GM18498 (cell line): Measurements from ENCODE around the gene RTP2.

Experiments used
- ATAC-seq: cut with Tn5 transposase; IDR thresholded peaks from one replicate; pipeline ENCODE4 v1.9.1; 2021; ENCODE audit warnings: mild to moderate bottlenecking, moderate library complexity; ENCODE audit not compliant: unreplicated experiment

Gene RTP2, protein sequence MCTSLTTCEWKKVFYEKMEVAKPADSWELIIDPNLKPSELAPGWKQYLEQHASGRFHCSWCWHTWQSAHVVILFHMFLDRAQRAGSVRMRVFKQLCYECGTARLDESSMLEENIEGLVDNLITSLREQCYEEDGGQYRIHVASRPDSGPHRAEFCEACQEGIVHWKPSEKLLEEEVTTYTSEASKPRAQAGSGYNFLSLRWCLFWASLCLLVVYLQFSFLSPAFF

DNA sequence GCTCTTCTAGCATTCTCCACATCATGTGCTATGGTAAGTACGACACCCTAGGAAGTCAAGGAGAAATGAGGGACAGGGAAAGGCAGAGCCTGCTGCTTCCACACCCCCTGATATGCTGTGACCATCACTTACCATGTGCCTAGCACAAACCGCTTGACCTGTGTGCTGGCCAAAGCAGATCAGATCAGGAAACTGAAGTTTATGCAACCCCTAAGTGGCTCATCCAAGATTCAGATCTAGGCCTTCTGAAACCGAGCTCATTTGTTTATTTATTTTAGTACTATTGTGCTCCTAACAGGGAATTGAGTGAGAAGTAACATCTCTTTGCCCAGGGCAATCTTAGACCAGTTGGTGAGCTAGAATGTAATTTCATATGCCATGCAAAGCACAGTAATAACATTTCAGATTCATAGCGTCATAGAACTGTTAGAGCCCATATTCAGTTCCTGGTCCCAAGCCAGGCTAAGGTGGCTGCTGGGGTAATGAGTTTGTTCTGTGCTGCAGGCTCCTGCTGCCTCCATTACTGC lies at the start of gene RTP2:
Gene RTP2 (minus strand): TSS at position 51 of the 527 bp plus-strand sequence. CDS start 429 bp downstream, outside the sequence.
- no peak for ATAC-seq

- ATAC-seq = no peak
Measured at GRCh38 chr3:187750513-187751123, 48.3 kb upstream of the RTP2 start.

DNA sequence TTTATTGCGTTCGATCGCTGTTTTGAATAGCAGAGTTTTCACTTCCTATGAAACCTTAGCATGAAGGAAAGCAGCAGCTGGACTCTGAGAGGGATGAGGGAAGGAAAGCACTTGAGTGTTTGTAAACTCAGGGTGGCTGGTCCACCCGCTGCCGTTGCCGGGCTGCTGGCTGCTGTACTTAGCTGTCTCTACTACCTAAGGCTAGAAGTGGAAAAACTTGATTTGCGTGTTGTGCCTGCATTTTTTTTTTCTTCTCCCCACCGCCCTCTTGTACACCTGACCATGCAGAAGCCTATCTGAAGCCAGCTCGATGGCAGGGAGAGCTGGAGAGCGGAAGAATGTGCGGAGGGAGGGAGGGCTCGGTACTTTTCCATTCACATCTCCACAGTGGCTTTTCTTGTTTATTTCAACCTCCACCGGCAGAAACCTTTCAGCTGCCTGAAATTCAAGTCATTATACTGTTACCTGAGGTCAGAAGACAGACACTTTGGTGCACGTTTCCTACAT lies 47.7 kb upstream of the RTP2 start:
- ATAC-seq = no peak

GRCh38 chr3:187748050-187748481 lies 45.7 kb upstream of the RTP2 start:
- ATAC-seq = peak; percentile 39

GRCh38 chr3:187747506-187747905 lies 45.1 kb upstream of the RTP2 start:
- ATAC-seq = no peak

DNA sequence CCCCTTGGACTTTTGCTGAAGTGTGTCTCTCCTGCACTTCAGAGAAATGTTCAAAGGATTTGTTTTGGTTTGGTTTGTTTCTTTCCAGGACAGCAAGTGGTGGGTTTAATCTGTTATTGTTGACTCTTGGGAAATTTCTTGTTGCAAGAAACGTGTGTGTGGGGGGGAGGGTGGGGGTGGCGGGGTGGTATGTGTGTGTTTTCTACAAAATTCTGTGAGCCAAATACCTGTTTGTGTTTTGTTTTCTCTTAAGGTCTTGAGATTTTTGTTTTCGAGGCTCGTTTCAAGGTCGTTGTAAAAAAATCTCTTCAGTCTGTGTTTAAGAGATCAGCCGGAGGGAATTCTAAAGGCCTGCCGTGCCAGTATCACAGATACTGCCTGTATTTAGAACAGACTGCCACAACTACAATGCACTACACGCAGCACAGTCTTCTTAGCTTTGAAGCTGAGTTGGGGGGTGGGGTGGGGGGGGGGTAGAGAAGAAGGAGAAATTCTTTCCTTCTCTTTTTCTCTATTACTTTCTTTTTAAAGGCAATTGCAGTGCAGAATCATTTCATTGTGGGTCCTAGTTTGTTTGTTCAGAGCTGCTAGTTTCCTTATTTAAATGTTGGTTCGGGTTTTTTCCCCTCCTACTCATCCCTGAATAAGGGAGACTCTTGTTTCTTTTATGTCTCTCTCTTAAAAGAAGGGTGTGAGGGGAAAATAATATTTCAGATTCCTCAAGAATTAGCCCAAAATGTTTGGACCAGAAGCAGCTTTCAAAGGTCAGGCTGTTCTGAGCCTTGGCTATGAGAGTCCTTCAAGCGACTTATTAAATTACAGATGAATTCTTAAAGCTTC lies 44.3 kb upstream of the RTP2 start:
- no peak for ATAC-seq

- no peak for ATAC-seq
Measured at GRCh38 chr3:187746059-187746441, 43.7 kb upstream of the RTP2 start.

DNA sequence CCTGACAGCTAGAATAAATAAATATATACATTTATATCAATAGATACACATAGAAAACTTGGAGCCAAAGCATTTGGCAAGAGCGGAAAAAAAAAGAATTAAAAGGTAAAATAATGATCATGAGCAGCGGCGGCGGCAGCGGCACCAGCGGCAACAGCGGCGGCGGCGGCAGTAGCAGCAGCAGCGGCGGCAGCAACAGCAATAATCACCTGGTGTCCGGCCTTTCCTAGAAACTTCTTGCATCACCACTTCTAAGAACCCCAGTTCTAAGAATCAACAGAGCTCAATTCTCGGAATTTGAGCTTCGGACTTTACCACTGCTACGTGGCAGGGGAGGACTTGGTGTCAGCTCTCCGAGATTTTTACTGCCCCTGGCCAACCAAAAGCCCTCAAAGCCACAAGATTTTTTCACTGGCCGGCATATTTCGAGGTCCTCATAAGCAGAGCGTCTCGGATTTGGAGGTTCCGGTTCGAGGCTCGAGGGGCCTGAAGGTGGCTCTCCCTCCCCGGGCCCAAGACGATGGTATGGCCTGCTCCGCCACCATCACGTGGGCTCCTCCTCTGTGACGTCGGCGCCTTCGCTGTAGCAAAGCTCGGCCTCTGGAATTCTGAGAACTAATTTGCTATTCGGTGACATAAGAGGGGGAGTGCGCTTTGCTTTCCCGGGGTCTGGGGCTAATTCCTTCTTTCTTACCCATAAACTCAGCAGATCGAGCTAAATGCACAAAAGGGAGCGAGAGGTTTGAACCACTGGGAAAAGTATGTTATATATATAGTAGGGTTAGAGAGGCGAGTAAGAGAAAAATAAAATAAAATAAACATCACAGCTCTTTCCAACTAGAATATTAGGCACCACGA lies 43.1 kb upstream of the RTP2 start, which contains the start of gene BCL6:
Gene BCL6 (minus strand): TSS at position 268 of the 858 bp plus-strand sequence. CDS start 11,775 bp downstream, outside the sequence.
- peak; percentile 80 for ATAC-seq

DNA sequence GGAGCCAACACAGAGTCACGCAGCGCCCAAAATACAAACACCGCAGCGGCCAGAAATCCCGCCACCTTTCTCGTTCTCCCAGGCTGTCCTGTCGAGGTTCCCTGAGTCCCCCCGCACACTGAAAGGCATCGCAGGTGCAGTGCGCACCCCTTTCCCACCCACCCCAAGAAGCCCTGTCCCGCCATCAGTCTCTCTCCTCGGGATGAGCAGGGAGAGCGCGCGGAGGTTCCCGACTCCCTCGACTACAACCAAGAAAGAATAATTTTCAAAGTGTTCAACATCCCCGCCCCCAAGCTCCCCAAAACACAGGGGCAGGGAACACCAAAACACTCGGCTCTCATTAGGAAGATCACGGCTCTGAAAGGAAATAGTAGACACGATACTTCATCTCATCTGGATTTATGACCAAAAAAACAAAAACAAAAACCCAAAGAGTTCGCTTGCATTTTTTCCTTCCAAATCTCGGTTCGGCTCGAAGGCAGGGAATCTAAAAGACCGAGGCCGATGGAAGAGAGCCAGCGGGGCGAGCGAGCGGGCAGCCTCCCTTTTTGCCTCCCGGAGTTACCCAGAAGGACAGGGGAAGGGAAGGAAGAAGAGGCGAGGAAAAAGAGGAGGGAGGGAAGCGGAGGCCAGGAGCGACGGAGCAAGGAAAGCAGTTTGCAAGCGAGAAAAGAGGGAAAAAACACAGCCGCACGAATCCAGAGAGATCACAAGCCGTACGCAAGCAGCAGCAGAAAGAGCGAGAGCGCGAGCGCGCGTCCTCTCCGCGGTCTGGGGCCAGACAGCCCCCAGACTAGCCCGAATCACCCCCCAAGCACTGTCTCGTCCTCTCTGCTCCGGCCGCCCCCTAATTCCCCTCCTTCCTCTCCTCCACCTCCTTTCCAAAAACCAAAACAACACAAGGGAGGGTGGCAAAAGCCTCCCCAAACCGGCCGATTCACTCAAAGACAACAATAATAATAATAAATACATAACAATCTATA lies 42.1 kb upstream of the RTP2 start:
- no peak for ATAC-seq

- no peak for ATAC-seq
Measured at GRCh38 chr3:187743195-187744141, 41.1 kb upstream of the RTP2 start.

DNA sequence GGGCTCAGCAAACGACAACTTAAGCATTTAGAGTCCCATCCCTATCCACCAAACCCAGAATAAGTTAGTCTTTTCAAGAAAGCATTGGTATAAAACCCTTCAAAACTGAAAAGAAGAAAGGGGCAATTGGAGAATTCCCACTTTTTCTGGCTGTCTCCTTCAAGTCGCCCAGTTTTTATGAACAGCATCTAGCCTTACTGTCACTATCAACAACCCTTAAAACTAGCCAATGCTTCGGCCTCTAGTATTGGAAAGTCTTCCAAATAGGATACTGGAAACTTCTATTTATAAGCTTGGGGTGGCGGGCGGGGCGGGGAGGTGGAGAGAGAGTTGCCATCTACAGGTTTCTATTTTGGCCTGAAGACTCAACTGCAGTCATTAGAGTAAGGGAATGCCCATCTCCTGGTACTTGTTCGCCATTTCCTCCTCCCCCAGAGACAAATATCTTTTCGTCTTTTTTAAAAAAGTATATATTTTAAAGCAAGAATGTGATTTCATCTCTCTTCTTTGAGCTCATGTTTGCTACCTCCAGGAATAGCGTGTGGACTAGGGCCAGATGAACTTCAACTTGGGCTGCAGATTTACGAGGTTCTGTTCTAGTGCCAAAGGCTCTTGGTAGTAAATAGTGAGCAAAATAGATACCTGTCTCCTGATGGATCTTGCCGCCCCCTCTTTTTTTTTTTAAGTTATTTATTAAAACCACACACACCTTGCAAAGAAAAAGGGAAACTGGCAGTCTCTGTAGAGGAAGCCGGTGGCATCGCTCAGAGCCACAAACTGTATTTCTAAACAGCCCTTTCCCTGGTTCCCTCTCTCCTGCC lies 40.2 kb upstream of the RTP2 start:
- no peak for ATAC-seq

- ATAC-seq = no peak
Measured at GRCh38 chr3:187741403-187742350, 39.3 kb upstream of the RTP2 start.

DNA sequence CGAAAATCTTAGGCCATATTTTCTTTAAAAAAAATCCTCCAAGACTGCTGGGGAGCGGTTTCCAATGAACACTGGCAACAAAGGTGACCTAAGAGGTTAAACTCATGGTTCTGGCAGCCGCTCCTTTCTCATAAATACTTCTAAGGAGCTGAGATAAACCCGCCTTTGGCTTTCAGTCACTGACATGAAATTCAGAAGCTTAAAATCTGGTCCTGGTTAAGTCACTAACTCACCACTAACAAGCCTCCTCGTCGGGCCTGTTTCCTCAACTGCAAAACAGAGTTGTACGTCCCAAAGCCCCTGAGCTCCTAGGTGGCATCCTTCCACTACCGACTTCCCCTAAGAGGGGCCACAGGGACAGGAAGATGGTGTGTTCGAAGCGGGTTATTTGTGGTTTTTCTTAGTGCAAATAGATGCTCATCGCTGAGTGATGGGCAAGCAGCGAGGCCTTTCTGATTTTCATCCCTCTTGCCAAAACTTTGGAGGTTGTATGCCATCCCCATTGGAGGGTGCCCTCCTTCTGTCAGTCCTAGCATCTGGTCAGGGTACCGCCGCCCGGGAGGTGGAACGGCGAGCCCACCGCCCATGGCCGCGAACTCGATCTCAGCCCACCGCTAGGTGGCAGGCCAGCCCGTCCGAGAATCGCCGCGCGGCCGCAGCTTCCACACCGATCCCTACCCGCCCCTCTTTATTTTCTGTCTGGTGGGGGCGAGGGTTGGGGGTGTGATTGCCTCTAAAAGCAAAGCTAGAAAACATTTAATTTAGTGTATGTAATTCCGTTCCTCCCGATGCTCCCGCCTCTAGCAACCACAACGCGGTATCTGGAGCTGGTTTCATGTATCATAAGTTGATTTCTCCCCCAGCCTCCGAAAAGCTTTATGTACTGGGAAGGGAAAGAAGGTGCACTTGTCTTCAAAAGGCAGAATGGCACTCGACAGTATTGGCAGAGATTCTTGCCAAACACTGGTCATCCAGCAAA lies 38.4 kb upstream of the RTP2 start:
- ATAC-seq = no peak

DNA sequence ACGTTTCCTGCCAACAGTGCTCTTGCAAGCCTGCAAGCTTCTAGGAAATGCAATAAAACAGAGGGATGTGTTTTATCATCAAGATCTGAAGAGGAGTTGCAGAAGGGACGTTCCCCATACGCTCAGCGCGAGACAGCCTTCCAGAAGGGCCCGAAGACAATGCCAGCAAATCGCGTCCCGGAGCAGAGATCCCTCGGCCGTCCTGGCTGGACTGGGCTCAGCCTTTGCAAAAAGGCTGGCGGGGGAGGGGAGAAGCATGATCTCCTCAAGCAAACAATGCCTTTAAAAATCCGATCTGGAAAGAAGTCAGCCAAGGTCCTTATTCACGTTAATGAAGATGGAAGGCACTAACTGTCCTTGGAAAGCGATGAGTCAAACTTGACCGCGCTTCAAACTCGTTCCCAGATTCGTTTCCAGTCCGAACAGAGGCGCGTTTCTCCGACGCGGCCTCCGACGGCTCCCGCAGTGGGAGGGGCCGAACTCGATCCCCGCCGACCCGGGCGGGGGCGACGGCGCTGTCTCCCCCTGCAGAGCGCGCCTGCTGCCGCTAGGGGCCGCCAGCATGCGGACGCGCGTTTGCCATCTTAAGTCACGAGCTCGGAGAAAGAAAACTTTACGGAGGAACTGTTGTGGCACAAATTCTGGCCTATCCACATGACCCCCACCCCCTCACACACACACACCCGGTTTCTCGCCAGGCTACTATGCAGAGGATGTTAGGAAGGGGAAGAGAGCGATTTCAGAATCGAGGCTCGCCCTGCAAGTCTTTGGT lies 37.4 kb upstream of the RTP2 start:
- ATAC-seq = peak; percentile 50
